NCI-H460 (cell line): ENCODE measurements around the gene LYG2. TPM values are rescaled to one million over a fixed set of nuclear protein-coding genes. Genes with fewer than 3 reads are reported as not detected.
"Not testable (repeated sequence)": the region's sequence is repeated elsewhere in the genome, so short reads cannot be mapped to it uniquely, and the experiment has no call there.

Experiments
- DNase-seq: peaks from one replicate; pipeline ENCODE4 v3.0.0-alpha.2; 2016; ENCODE audit warnings: low read depth; ENCODE audit errors: extremely low read depth
- small RNA-seq, 2 experiments: library from RNA; depleted of rRNA; stranded (forward); fragments of <200 nt; gene quantifications; one replicate each; pipeline ENCODE3, GENCODE V24; 2014
- total RNA-seq: library from RNA; depleted of rRNA; stranded (reverse); fragments of >200 nt; shearing (Covaris generic); gene quantifications from 2 replicates; pipeline ENCODE4 v1.2.3, GENCODE V29; 2014; rRNA removed

The LYG2 gene
- total RNA-seq, 1 experiment from 2014 or later = not detected

DNA sequence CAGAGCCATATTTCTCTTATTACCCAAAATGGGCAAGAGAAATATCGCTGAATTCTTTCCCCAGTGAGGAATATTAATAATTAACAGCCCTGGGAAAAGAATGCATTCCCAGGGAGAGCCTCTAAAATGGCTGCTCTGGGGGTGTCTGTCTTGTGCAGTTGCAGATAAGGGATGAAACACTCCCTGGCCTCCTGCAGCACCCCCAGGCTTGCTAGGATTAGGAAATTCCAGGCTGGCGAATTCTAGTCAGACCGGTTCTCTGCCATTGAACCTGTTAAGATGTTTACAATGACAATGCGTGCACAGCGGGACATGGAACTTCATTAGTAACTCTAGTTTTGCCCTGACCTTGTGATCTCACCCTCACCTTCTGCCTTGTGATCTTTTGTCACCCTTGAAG, 50.0 kb downstream of the LYG2 start:
- no peak for DNase-seq

DNA sequence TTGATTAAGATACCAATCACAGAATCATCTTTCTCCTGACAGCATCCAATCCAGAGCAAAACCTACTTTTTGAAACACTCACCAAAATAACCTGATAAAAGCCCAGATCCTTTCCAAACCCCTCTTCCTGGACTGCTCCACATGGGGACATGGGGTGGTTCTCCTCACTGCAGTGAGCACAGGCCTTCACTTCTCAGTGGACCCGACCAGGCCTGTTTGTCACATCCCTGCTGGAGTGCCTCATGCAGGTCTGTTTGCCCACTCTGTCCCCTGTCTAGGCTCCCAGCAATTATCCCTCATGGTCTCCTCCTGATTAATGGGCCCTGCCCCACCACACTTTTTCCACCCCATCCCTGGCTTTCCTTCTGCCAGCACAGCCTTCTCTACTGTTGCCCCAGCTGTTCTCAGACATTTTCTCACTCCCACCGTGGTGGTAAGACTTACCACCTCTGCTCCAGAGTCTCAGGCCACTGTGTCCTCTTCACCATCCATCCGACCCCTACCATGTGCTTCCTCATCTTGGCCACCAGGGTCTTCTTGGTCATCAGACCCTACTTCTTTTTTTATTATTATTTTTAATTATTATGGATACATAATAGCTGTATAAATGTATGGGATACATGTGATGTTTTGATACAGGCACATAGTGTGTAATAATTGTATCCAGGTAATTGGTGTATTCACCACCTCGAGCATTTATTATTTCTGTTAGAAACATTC, 53.3 kb downstream of the LYG2 start:
- no peak for DNase-seq

DNA sequence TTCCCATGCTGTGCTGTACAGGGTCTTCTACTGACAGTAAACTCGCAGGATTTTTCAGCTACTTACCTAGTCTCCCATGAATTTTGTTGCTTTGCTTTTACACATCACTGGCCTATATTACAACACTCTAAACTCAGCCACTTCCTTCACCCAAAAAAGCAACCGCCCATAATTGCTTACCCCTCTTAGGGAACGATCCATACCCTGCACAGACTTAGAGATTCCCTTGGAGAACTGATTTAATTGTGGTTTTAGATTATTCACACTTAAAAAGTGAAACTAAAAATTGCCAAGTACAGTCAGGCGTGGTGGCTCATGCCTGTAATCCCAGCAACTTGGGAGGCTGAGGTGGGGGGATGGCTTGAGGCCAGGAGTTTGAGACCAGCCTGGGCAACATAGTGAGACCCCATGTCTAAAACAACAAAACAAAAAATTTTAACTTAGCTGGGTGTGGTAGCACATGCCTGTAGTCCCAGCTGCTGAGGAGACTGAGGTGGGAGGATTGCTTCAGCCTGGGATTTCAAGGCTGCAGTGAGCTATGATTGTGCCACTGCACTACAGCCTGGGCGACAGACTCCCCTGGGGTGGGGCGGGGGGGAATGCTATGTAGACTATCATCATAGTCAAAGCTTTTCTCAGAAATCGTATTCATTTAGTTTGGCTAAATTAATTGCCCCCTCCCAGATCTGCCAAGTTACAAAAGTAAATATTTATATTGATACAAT, 55.2 kb downstream of the LYG2 start:
- DNase-seq = no peak

DNA sequence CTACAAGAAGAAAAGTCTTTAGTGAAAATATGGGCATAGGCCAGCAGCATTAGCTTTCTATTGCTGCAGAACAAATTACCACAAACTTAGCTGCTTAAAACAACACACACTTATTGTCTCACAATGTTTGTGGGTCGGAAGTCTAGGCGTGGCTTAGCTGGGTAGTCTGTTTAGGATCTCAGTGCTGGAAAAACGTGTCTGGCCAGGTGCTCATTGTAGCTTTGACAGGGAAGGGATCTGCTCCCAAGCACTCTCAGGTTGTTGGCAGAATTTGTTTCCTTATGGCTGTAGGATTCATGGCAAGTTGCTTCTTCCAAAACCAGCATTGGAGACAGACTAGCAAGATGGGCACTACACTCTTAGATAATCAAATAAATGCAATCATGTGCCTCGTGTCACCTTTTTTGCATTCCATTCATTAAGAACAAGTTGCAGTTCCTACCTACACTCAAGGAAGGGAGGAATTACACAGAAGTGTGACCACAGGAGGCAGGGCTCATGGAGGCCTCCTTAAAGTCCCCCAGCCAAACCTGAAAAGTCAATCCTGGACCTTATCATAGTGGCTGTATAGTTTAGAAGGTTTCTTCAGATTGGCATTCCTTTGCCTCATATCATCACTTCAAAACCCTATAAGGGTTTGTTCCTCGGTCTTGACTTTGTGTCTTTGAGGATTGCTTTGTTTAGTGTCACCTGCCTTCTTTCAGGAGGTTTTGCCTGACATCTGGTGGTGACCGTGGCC, 57.2 kb downstream of the LYG2 start:
- DNase-seq = no peak

DNA sequence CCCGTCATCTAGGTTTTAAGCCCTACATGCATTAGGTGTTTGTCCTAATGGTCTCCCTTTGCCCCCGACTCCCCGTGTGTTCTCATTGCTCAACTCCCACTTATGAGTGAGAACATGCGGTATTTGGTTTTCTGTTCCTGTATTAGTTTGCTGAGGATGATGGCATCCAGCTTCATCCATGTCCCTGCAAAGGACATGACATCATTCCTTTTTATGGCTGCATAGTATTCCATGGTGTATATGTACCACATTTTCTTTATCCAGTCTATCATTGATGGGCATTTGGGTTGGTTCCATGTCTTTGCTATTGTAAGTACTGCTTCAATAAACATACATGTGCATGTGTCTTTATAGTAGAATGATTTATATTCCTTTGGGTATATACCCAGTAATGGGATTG, 63.1 kb downstream of the LYG2 start:
- not testable (repeated sequence) for DNase-seq

Small RNAs within 50 kb of the gene (small RNA-seq; reads per million reads assigned to genes)
- gene AC092587.1 = 0 reads per million in 2 experiments

Other genes with a start within 250 kb of the LYG2 start
- gene C2orf15, start 114.0 kb downstream of the LYG2 start, total RNA-seq = 0.27 TPM in 1 of 2 replicates, not detected in the other
- gene TSGA10, start 100.7 kb downstream of the LYG2 start, total RNA-seq = 8.1 and 9.2 TPM in 2 replicates
- gene LIPT1, start 100.7 kb downstream of the LYG2 start, total RNA-seq = 18.6 and 20.6 TPM in 2 replicates
- 45.7 and 47.8 TPM in 2 replicates for gene MITD1, start 74.6 kb downstream of the LYG2 start, total RNA-seq
- 115 and 119 TPM in 2 replicates for gene MRPL30, start 74.5 kb downstream of the LYG2 start, total RNA-seq
- gene LYG1, start 45.5 kb upstream of the LYG2 start, total RNA-seq = 0.43 and 0.69 TPM in 2 replicates
- 63.1 and 66.5 TPM in 2 replicates for gene TXNDC9, start 80.7 kb upstream of the LYG2 start, total RNA-seq
- 17.2 and 26.2 TPM in 2 replicates for gene EIF5B, start 81.7 kb upstream of the LYG2 start, total RNA-seq
- gene REV1, start 234.4 kb upstream of the LYG2 start, total RNA-seq = 25.4 and 25.6 TPM in 2 replicates